Femur (tissue), 1 donor: ENCODE results near the gene WDR48.

Experiments used
- DNase-seq: peaks from one replicate; pipeline ENCODE4 v3.0.0-alpha.2; 2017

WDR48 gene

DNA sequence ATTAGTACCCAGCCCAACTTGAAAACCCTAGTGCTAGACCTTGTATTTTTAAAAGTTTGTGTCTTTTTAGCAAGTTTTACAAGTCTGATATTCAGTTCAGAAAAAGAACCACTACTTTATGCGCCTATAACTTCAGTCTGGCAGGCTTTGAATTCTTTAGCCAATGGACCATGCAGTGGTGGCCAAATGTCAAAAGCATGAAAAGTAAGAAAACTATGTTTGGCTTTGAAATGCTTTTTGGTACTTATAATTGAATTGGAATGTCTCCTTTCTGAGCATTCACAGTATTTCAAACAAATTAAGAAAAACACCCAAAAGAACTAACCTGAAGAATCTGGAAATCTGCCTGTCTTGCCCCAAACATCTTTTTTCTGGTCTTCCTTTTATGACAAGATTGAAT is 12.8 kb downstream of the WDR48 start:
- no peak for DNase-seq

DNA sequence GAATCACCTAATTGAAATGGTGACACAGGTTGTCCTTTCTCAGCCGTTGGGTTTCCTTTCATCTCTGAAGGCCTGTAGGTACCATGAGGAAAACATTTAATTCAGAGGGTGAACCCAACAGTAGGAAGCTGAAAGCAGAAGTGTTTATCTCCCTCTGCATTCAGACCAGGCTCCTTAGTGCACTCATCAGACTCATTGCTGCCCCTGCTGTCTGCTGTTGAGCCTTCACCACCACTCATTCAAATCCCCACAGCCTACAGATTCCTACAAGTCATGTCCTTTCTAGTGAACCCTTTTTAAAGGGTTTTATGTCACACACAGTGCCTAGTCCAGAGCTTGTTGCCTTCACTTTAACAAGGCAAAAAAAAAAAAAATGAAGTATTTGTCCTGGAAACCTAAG is 13.4 kb downstream of the WDR48 start:
- no peak for DNase-seq

DNA sequence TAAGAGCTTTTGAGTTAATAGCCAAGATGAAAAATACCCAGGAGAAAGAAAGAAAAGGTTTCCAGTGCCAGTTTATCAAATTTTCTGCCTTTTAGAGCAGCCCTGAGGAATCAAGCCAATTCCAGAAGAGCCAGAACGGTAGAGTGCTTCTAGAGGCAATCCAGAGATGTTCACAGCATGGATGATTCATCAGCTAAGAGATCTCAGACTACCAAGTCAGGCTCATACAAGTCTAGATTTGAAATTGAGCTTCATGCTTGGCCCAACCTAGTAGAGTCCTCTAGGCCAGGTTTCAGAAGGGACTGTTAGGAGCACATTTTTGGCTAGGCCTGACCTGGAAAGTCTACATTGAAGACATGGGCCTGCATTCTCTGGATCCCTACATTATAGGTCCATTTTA is 15.5 kb downstream of the WDR48 start:
- DNase-seq: no peak

GRCh38 chr3:39068556-39068955 is 16.7 kb downstream of the WDR48 start:
- no peak for DNase-seq

- DNase-seq: no peak
These were observed 24.1 kb downstream of the WDR48 start for GRCh38 chr3:39075910-39076309.

GRCh38 chr3:39079530-39079929 is 27.7 kb downstream of the WDR48 start:
- no peak for DNase-seq

- DNase-seq: no peak
These were observed 28.2 kb downstream of the WDR48 start for GRCh38 chr3:39080026-39080425.

GRCh38 chr3:39082666-39083313 is 31.0 kb downstream of the WDR48 start:
- no peak for DNase-seq

DNA sequence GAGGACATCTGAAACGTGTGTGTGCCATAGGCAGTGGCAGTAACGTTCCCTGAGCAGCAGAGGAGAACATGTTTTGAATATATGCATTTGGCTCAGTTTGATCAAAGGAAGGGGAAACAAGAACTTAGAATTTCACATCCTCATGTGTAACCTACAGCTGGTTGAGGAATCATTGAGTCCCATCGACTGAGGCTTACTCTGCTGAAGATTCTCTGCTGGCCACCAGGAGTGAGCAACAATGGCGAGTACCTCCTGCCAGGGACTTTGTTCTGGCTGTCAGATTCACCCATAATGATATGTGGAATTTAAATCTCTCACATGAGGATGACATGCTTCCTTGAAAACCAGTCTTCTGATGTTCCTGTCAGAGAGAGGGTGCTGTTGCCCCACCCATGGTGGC is 34.3 kb downstream of the WDR48 start:
- DNase-seq: no peak

DNA sequence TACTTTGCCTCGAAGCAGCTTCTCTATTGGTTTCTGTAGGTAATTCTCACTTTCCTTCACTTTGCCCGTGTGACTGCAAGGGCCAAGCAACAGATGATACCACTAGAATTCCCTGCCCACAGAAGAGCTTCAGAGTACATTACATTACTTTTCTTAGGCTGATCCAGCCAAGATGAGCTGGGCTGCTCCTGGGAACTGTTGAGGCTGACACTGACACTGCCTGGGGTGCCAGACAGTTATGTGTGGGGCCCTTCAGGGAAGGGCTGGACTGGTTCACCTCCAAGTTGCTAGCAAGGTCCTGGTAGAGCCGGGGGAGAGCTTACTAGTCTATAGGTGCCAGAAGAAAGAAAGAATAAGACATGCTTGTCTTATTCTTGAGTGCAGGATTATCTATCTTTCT is 36.6 kb downstream of the WDR48 start:
- DNase-seq: no peak

- DNase-seq: no peak
These were observed 37.1 kb downstream of the WDR48 start for GRCh38 chr3:39088889-39089288.

DNA sequence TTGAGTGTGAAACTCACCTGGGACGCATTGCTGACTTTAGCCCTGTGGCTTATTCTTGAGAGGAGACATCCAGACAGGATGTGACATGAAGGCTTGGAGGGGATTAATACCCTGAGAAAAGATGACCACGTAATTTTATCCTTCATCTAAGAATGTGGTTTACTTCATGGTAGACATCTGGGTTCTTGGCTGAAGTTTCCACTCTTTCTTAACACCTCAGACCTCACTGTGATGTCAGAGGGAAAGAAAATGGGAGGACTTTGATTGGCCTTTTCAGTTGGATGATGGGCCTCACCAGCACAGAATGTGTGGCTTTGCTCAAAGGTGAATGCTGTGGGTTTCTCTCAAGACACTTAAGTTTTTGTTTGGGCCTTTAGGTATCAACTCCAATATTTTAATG is 39.1 kb downstream of the WDR48 start:
- DNase-seq: no peak

GRCh38 chr3:39094851-39095677 is 43.2 kb downstream of the WDR48 start:
- no peak for DNase-seq

DNA sequence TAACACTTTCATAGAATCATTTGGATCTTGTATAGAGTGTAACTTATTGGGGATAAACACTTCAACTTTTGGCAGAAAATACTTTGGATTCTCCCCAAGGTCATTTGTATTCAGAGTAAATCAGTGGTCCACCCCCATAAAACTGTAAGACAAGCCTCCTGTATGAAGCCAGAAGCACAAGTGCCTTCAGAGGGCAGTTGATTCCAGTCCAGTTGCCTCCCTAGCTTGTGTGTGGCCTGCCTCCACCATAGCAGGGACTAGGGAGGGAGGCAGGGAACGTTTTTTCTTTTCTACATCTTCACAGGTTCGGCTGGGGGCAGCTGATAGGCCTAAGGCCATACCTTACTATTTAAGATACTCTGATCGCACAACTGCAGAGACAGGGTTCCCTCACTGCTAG is 44.0 kb downstream of the WDR48 start:
- no peak for DNase-seq

DNA sequence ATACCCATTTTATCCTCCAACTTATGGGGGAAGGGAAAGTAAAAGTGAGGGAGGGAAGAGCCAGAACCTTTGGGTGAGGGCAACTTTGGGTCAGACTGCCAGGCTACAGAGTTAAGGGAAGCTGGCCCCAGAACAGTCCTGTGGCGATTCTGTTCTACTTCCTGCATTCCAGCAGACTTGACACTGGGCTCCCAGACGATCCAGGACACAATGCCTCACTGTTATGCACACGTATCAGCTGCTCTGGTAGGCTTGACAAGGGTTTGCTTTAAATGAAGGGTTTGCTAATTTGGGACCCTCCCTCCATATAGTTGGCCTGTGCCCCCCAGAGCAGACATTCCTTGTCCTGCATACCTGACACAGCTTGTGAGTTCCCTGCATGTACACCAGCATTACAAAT is 45.0 kb downstream of the WDR48 start:
- DNase-seq: no peak

DNA sequence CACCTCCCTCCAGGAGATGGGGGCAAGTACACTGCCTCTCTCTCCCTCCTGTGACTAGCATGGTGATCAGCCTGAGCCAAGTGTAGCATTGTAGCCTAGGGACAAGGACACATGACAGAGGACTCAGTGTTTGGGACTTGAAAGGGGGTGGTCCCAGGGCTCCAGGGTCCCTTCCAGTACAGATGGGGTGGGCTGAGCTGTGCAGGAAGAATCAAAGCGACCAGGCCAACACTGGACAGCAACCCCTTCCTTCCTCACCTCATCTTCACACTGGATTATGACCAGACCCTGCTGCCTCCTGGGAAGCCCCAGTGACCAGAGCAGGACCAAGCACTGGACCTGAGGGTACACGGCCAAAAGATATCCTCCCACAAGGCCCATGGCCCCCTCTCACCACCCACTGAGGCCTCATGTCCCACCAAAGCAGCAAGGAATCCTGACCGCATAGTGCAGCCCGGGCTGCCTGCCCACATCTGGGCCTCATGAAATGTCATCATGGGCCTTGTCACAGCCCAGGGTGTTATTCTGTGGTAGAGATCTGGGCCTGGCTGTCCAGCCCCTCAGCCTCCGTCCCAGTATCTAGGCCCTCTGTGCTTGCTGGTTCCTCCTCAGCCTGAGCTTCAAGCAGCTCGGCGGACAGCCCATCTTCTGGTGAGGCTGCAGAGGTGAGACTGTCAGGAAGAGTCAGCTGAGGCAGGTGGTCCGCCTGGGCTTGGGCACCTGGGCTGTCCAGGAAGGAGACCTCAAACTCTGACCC is 46.1 kb downstream of the WDR48 start:
- no peak for DNase-seq

- DNase-seq: no peak
These were observed 46.7 kb downstream of the WDR48 start for GRCh38 chr3:39098473-39099000.

DNA sequence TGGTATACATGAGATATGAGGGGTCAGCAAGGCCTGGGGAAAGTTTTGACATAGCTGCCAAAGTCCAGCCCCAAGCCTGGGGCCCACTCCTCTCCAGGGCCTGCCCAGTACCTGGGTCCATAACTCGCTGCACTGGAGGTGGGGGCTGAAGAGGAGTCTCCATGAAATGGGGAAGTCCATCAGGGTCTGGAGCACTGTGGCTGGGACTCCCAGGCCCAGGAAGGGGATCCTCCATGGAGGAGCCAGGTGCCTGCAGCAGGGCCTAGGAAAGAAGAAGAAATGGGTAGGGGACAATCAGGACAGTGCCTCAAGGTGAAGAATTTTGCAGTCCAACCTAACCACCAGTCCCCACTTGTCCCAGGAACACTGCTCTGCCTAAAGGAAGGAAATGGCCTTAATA is 47.4 kb downstream of the WDR48 start:
- no peak for DNase-seq

DNA sequence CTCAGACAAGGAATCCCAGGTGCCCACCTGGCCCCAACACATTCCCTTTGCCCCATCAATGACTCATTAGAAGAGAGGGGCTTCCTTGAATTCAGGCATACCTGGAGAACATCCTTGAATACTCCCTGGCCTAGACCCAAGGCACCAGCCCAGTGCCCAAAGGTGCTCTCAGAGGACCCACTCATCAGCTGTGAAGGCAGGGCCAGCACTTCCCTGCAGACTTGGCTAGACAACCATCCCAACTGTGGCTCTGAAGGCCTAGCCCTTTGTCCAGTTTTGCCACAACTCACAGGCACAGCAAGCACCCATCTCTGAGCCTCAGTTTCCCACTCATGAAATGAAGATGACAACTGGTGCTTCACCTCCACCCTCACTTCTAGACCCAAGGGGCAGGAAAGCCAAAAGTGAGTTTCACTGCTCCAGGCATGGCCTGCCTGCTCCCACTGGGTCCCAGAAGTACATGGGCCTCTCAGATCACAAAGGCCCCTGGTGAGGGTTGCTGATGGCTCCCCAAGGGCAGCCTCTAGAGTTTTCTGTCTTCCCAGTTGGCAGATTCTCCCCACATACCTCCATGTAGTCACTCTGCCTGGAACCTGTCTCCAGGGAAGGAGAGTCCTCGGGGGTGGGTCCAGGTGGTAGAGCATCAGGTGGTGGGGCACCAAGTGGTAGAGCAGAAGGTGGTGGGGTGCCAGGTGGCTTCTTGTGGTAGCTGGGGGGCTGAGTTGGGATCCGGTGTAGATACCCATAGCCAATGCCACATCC is 48.1 kb downstream of the WDR48 start:
- no peak for DNase-seq

DNA sequence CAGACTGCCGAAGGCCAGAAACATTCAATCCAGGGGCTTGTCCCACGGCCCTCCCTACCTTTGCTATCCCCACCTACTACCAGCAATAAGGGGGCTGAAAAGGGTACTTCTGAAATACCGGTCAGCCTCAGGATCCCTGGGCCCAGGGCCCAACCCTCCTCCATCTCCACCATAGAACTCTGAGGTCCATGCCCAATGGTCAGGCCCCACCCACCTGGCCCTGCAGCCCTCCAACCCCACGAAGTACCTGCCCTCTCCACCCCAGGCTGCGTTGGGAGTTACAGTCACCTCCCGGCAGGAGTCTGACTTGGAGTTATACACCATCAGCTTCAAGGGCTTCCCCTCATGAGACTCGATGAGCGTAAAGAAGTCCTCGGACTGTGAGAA is 48.7 kb downstream of the WDR48 start:
- DNase-seq: no peak

DNA sequence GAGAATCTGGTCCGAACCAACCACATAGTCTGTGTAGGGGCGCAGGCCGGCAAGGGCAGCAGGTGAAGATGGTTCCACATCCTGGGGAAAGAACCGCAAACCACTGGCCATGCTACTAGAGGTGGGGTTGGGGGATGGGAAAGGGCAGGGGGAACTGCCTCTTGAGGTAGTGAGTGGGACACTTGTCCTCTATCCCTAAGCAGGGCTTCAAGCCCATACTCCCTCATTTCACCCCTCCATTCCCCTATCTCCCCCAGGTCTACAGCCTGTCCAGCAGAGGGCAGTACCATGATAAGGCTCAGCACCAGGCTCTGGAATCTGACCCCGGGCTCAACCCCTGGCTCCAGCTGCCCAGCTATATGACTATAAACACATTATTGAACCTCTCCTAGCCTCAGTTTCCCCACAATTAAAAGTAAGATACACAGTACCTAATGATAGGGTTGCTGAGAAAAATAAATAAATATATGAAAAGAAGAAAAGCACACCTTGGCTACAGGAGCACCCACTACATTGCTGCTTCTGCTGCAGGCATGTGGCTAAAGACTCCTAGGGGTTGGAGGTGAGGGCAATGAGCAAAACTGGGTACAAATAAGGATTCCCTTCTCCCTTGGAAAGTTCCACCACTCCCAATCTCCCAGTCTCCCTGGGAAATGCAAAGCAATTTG is 49.3 kb downstream of the WDR48 start:
- DNase-seq: no peak
